ENCODE data around the gene COG4.

COG4 gene

DNA sequence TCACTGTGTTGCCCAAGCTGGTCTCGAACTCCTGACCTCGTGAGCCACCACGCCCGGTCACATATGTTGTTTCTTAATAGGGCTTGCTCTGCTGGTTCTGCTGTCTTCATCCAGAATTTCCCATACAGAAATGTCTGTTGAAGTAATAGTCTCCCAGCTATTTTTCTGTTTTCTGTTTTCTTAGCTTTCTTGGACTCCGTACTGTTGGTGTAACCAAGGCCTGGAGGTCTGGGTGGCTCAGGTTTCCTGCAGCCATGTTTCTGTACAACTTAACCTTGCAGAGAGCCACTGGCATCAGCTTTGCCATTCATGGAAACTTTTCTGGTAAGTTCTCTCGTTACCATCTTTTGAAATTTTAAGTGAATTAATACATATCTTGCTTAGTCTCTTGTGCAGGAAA lies 3.0 kb upstream of the COG4 start:
- DNase-seq, result no peak

- DNase-seq, result peak in 1 of 2 experiments; percentile 13
Measured at GRCh38 chr16:70524399-70524825, 1.1 kb upstream of the COG4 start.

GRCh38 chr16:70523743-70524398 lies 517 bp upstream of the COG4 start, which contains the start of gene SF3B3:
SF3B3 (plus strand) TSS chr16:70523816; CDS start chr16:70526657, 2,841 bp downstream.
- DNase-seq, result peak in 1 of 2 experiments; percentile 45

GRCh38 chr16:70522216-70523075 lies 908 bp downstream of the COG4 start:
- no peak for DNase-seq

- DNase-seq, result no peak
Measured at GRCh38 chr16:70520612-70521297, 2.6 kb downstream of the COG4 start.

DNA sequence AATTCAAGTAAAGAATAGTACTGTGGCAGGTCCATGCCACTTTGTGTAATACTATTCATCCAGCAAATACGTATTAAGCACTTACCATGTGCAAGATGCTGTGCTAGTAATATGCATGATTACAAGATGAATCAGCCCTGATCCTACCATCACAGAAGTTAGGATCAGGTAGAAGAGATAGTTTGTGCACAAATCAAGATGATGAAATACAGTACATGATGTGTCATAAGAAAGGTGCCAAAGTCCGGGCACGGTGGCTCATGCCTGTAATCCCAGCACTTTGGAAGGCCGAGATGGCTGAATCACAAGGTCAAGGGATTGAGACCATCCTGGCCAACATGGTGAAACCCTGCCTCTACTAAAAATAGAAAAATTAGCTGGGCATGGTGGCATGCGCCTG lies 10.9 kb downstream of the COG4 start:
- DNase-seq, result no peak

DNA sequence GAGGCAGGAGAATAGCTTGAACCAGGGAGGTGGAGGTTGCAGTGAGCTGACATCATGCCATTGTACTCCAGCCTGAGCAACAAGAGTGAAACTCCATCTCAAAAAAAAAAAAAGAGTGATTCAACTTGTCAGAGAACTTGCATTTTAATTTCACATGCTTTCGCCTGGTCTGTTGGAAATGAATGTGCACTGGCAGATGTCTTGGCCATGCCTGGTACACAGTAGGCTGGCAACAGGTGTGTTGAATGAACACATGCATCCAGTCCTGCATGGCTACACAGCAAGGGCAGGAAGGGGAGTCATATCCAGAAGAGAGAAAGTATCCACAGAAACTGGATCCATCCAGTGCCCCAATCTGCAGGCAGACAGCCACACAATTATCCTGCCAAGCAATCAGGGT lies 11.5 kb downstream of the COG4 start:
- DNase-seq, result no peak

- DNase-seq, result no peak
Measured at GRCh38 chr16:70510216-70510615, 13.1 kb downstream of the COG4 start.

GRCh38 chr16:70508752-70509151 lies 14.6 kb downstream of the COG4 start:
- no peak for DNase-seq

DNA sequence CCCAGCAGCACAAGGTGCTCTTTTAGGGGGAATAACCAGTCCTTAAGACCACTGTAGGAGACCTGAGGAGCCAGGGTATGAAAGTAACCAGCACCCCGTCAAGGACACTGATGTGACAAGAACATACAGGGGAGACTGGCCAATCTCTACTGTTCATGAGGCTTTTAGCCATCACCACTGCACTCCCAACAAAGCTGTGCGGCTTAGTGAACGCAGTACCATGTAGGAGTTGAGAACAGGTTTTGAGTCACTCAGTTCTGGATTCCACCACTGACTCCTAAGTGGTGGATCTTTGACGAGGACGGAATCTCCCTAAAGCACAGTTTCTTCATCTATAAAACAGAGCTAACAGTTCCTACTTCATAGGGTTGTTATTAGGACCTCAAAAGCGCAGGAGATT lies 26.8 kb downstream of the COG4 start:
- no peak for DNase-seq

GRCh38 chr16:70495425-70496182 lies 27.8 kb downstream of the COG4 start:
- DNase-seq, result no peak

DNA sequence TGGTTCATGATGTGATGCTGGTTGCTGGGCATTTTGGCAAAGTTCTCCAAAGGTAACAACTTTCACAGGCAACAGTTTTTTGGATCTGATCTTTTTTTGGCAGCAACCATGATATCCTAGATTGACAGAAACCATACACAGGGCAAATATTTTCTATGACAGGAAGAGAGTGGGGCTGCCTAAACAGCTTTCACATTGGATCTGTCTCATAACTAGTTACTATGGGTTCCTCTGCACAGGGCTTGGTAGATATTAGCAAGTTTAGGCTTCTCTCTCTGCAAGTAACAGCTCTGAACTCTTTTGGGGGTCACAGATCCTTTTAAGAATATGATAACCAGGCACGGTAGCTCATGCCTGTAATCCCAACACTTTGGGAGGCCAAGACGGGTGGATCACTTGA lies 28.6 kb downstream of the COG4 start:
- no peak for DNase-seq

DNA sequence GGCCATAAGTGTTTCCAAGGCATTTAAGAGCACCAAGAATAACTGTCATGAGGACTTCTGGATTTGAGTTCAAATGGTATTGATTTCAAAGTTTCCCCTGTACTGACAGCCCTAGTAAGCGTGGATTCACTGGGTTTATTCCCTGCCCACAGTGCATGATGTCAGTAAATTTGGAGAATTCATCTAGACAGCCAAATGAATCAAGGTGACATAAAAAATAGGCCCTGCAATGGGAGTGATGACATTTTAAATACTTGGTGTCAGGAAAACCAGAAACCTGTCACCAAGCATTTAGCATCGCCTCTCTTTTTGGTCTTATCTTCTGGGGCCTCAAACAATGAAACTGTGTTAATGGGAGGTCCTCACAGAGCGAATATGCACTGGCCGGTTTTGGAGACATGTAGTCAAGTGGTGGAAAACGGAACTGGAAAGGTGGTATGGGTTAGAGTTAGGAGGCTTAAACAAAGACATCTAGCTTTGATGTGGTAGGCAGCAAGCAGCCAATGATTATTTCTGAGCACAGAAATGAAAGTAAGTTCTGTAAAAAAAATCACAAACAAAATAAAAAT lies 29.1 kb downstream of the COG4 start:
- DNase-seq, result no peak

GRCh38 chr16:70493802-70494201 lies 29.6 kb downstream of the COG4 start:
- DNase-seq, result no peak

DNA sequence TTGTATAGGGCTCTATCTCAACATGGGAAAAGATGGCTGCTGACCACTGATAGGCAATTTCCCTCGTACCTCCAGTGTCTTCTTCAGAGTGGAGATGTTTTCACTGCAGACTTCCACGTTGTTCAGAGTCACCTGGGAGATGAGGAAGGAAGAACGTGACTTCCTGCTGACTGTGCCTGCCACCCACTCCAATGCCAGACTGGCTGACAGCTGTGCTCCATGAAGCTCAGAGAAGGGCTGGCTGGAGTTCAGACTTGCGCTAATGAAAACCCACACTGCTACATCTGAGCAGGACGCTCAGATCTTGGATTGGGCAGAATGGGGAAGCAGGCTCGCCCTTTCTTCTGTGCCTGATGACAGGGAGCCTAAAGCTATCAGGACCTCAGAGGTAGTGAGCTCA lies 33.1 kb downstream of the COG4 start:
- DNase-seq, result no peak

DNA sequence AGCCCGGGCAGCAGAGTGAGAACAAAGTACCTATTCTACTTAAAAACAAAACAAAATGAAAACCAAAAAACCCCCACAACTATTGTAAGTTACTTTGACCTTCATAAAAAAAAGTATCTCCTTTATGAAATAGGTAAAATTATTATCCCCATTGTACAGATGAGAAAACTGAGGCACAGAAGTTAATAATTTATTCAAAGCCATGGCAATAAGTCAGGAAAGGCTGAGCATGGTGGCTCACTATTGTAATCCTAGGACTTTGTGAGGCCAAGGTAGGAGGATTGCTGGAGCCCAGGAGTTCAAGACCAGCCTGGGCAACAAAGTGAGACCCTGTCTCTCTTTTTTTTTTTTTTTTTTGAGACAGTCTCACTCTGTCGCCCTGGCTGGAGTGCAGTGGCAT lies 38.5 kb downstream of the COG4 start:
- DNase-seq, result no peak

DNA sequence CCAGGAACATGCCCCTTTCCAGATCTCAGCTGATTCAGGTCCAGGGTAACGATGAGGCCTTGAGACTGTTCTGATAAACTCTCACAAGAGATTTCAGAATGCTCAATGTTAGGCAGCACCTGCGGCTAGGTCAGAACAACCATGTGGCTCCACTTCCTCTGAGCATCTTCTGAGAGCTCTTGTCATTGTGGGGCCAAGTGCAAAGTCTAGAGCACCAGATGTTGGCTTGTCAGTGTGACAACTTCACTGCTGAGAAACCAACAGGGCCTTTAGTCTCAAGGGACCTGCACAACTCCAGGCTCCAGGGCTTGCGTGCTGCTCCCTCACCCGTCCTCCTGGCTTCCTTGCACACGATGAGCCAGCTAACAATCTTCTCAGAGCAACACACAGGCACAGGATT lies 39.9 kb downstream of the COG4 start:
- DNase-seq, result peak in 1 of 2 experiments; percentile 8

- DNase-seq, result no peak
Measured at GRCh38 chr16:70482624-70483023, 40.7 kb downstream of the COG4 start.

GRCh38 chr16:70481929-70482536 lies 41.3 kb downstream of the COG4 start:
- DNase-seq, result no peak

GRCh38 chr16:70480127-70481105 lies 42.9 kb downstream of the COG4 start:
- no peak for DNase-seq

- DNase-seq, result no peak
Measured at GRCh38 chr16:70478912-70479341, 44.4 kb downstream of the COG4 start.
